Breast epithelium (tissue), 4 donors: ENCODE data around the gene ETS1. TPM values are rescaled to one million over a fixed set of nuclear protein-coding genes. Genes with fewer than 3 reads are reported as not detected.

Source experiments
- DNase-seq, 2 donors: peaks; one replicate each; pipeline ENCODE4 v3.0.0-alpha.2; 2019; ENCODE audit warnings: low spot score in 2 of 2
- H3K27ac ChIP-seq, 2 donors: fragments of 200-600 bp; sonication (generic) in 1 of 2; one replicate each; pipeline ENCODE4 v1.5.1; 2016 to 2019; ENCODE audit warnings: mild to moderate bottlenecking in 1 of 2
- H3K27me3 ChIP-seq, 2 donors: fragments of 200-600 bp; sonication (generic) in 1 of 2; one replicate each; pipeline versions ENCODE4 v1.5.1 to v1.6.0; 2017 to 2019; ENCODE audit warnings: control low read depth in 1 of 2, mild to moderate bottlenecking in 1 of 2
- H3K36me3 ChIP-seq: fragments of 200-600 bp; one replicate; pipeline ENCODE4 v1.5.1; 2019
- H3K4me1 ChIP-seq, 2 donors: fragments of 200-600 bp; sonication (generic); one replicate each; pipeline ENCODE4 v1.5.1; 2016 to 2019; ENCODE audit warnings: control low read depth in 1 of 2
- H3K4me3 ChIP-seq, 3 donors: fragments of 200-600 bp; sonication (generic); 1 replicate in 2 of 3; 2 replicates in 1 of 3; pipeline ENCODE4 v1.5.1; 2016 to 2019; ENCODE audit warnings: mild to moderate bottlenecking in 3 of 3, moderate library complexity in 2 of 3
- H3K9me3 ChIP-seq, 2 donors: fragments of 200-600 bp; sonication (generic) in 1 of 2; one replicate each; pipeline ENCODE4 v1.5.1; 2016 to 2019; ENCODE audit warnings: control low read depth in 1 of 2
- POLR2A ChIP-seq: fragments of 450-650 bp; IDR thresholded peaks from one replicate; pipeline ENCODE4 v1.6.1; 2016; ENCODE audit warnings: antibody characterized with exemption, mild to moderate bottlenecking, moderate library complexity
- POLR2AphosphoS5 ChIP-seq, 3 donors: sonication (generic); formaldehyde crosslinking; IDR thresholded peaks; one replicate each; pipeline ENCODE4 v1.6.1; 2017; ENCODE audit warnings: antibody characterized with exemption in 3 of 3
- intact Hi-C: fragments of 100-400 bp; cut with DNase I; formaldehyde crosslinking; loops from one replicate; pipeline ENCODE4 v1.15.1; 2023; ENCODE audit warnings: low total_unique reads
- total RNA-seq, 3 donors: library from RNA; depleted of rRNA; stranded (reverse); fragments of >200 nt; gene quantifications; one replicate each; pipeline ENCODE4 v1.1.0, GENCODE V29; 2016
- TF ChIP-seq, protein P1 (sequence below), 3 donors: fragments of 450-650 bp; IDR thresholded peaks; one replicate each; pipeline ENCODE4 v1.5.1; 2016 to 2017; ENCODE audit warnings: antibody characterized with exemption in 3 of 3, mild to moderate bottlenecking in 3 of 3, moderate library complexity in 3 of 3

The ETS1 gene
- total RNA-seq, 3 donors from 2014 or later = 65.6 to 92.1 (median 73.2) TPM

GRCh38 chr11:128563308-128563707, 24.1 kb downstream of the ETS1 start:
- Histone ChIP-seq H3K4me1 (no peaks in the 10 kb centered on the region), H3K27me3 (no peaks in the 10 kb centered on the region), H3K27ac (no peak overlapping the region), H3K36me3 (no peaks in the 10 kb centered on the region), H3K4me3 (no peak overlapping the region), H3K9me3 (no peaks in the 10 kb centered on the region)
- intact Hi-C loops = no loop called here
- no peak for DNase-seq
- TF ChIP-seq POLR2AphosphoS5 (IDR thresholded peaks at IDR 0.05) (no peak), POLR2A (no peak)
- TF ChIP-seq, protein P1, sequence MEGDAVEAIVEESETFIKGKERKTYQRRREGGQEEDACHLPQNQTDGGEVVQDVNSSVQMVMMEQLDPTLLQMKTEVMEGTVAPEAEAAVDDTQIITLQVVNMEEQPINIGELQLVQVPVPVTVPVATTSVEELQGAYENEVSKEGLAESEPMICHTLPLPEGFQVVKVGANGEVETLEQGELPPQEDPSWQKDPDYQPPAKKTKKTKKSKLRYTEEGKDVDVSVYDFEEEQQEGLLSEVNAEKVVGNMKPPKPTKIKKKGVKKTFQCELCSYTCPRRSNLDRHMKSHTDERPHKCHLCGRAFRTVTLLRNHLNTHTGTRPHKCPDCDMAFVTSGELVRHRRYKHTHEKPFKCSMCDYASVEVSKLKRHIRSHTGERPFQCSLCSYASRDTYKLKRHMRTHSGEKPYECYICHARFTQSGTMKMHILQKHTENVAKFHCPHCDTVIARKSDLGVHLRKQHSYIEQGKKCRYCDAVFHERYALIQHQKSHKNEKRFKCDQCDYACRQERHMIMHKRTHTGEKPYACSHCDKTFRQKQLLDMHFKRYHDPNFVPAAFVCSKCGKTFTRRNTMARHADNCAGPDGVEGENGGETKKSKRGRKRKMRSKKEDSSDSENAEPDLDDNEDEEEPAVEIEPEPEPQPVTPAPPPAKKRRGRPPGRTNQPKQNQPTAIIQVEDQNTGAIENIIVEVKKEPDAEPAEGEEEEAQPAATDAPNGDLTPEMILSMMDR (IDR thresholded peaks at IDR 0.05) = no peak

- intact Hi-C loops = no loop called here
- no peak for TF ChIP-seq POLR2AphosphoS5 (IDR thresholded peaks at IDR 0.05)
- no peak for TF ChIP-seq POLR2A
- TF ChIP-seq, protein P1 (IDR thresholded peaks at IDR 0.05) = no peak
- H3K4me3 ChIP-seq = no peak overlapping the region
- no peak overlapping the region for H3K27ac ChIP-seq
- H3K27me3 ChIP-seq = no peaks in the 10 kb centered on the region
- H3K36me3 ChIP-seq = no peaks in the 10 kb centered on the region
- no peaks in the 10 kb centered on the region for H3K9me3 ChIP-seq
- H3K4me1 ChIP-seq = no peaks in the 10 kb centered on the region
- no peak for DNase-seq
Measured at GRCh38 chr11:128559496-128560103, 27.8 kb downstream of the ETS1 start.

DNA sequence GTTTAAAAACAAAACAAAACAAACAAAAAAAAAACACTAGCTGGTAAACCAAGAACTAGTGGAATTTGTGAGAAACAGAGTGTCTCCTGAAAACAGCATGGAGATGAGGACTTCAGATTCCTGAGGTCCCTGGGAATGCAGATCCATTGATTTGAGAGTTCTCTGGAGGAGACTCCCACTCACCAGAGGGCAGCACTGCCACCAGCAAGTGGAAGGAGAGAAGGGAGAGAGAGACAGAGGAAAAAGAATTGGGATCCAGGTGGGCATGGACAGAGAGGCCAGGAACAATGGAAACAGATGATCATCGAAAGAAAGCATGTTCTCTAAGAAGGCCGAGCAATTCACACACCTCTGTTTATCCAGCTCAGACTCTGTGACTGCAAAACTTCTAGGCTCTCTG, 31.8 kb downstream of the ETS1 start:
- intact Hi-C loops = no loop called here
- H3K27ac ChIP-seq = peak overlapping the region in 1 of 2 donors; percentile 14
- H3K36me3 ChIP-seq = no peaks in the 10 kb centered on the region
- no peak for TF ChIP-seq POLR2AphosphoS5 (IDR thresholded peaks at IDR 0.05)
- no peak for TF ChIP-seq POLR2A
- TF ChIP-seq, protein P1 (IDR thresholded peaks at IDR 0.05) = no peak
- DNase-seq = no peak
- no peaks in the 10 kb centered on the region for H3K9me3 ChIP-seq
- peaks cover 0 to 3% of the 10 kb centered on the region in 2 donors for H3K4me1 ChIP-seq
- no peaks in the 10 kb centered on the region for H3K27me3 ChIP-seq
- no peak overlapping the region for H3K4me3 ChIP-seq

- no peak for DNase-seq
- Histone ChIP-seq H3K4me1 (peaks cover 0 to 6% of the 10 kb centered on the region in 2 donors), H3K4me3 (no peak overlapping the region), H3K27me3 (no peaks in the 10 kb centered on the region), H3K36me3 (no peaks in the 10 kb centered on the region), H3K9me3 (no peaks in the 10 kb centered on the region), H3K27ac (peak overlapping the region; percentile 21 to 72)
- intact Hi-C loops = no loop called here
- TF ChIP-seq, protein P1 (IDR thresholded peaks at IDR 0.05) = no peak
- TF ChIP-seq POLR2A = no peak
- TF ChIP-seq POLR2AphosphoS5 (IDR thresholded peaks at IDR 0.05) = no peak
Measured at GRCh38 chr11:128553662-128554362, 33.5 kb downstream of the ETS1 start.
